GM19351 (cell line): ENCODE data around the gene CTBP1.
A peak's percentile ranks its signal among the peaks of the same experiment; 100 is the strongest.

ENCODE experiments used
- ATAC-seq: cut with Tn5 transposase; IDR thresholded peaks from one replicate; pipeline ENCODE4 v1.9.1; 2021; ENCODE audit warnings: mild to moderate bottlenecking, moderate library complexity; ENCODE audit not compliant: unreplicated experiment

CTBP1 gene

DNA sequence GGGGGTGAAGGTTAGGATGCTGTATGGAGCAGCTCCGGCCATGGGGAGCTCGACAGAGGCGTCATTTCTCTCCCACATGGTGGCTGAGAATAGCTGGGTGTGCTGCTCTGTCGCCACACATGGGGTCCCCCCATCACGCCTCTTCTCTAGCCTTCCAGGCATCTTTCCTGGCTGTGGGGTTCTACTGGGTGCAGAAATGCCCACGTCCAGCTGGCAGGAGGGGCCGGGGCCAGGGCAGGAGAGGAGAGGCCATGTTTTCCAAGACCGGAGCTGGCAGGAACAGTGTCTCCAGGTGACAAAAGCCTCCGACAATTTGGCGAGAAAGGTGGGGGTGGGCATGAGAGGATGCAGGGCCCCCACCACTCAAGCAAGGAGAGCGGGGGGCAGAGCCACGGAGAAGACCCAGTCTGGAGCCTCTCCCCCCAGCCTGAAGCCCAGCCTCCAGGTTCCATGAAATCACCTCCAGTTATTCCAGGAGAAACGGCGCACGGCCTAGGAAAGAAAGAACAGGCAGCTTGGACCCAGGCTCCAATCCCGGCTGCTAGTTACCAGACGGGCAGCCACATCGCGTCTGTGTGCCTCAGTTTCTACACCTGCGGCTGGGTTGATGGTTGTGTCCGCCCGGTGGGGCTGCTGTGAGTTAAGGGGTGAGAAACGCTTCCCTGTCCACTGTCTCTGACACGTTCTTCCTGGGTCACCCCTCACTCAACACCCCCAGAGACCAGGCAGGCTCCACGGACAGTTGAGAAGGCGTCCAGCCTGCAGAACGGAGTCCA is 49.2 kb downstream of the CTBP1 start:
- no peak for ATAC-seq

- no peak for ATAC-seq
Observed at GRCh38 chr4:1198098-1198844, 50.7 kb downstream of the CTBP1 start.

DNA sequence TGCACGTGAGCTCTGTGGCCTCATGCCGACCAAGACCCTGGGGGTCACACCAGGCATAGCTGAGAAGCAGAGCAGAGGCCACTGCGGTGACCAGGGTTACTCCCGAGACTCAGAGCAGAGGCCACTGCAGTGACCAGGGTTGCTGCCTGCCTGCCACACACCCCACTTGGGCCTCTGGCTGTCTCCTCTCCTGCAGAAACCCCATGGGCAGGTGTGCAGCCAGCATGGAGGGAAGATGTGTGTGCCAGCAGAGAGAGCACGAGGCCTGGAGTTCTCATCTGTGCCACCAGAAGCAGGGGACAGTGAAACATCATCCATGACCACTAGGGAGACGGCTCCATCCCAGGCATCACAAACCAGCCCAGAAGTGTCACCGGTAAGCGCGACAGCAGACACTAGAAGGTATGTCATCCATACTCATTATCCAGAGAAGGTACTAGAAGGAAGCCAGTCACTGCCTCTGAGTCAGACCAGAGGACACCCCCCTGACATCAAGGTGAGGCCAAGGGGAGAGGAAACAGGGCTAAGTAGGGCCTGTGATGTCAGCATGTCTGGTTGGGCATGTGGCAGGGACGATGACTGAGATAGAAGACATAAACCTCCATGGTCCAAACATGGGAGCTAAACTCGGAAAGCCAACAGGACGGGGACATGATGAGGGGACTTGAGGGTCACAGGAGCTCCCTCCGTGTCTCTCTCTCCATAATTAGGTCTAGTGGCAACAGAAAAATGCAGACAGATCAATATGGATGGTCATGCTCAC is 52.3 kb downstream of the CTBP1 start:
- no peak for ATAC-seq

DNA sequence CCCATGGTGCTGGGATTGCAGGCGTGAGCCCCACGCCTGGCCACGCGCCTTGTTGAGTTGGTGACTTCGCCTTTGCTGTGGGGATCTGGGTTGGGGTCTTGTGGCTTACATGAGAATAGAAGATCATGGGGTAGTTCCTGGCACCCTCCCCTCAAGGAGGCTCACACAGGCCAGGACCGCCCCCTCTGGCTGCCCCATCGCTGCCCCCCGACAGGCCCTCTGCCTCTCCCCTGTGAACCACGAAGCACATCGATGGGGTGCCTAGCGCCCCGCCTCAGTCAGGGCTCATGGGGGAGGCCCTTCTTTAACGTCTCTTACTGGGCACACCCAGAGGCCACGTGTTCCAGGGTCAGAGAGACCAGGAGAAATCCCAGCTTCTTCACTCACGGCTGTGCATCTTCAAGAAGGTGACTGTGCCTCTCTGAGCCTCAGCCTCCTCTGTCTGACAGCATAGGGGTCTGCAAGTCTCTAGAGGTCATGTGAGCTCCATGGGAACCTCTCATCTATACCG is 53.0 kb downstream of the CTBP1 start:
- no peak for ATAC-seq

- ATAC-seq = no peak
Observed at GRCh38 chr4:1195109-1195671, 53.7 kb downstream of the CTBP1 start.

- ATAC-seq = no peak
Observed at GRCh38 chr4:1194010-1194900, 54.7 kb downstream of the CTBP1 start.

DNA sequence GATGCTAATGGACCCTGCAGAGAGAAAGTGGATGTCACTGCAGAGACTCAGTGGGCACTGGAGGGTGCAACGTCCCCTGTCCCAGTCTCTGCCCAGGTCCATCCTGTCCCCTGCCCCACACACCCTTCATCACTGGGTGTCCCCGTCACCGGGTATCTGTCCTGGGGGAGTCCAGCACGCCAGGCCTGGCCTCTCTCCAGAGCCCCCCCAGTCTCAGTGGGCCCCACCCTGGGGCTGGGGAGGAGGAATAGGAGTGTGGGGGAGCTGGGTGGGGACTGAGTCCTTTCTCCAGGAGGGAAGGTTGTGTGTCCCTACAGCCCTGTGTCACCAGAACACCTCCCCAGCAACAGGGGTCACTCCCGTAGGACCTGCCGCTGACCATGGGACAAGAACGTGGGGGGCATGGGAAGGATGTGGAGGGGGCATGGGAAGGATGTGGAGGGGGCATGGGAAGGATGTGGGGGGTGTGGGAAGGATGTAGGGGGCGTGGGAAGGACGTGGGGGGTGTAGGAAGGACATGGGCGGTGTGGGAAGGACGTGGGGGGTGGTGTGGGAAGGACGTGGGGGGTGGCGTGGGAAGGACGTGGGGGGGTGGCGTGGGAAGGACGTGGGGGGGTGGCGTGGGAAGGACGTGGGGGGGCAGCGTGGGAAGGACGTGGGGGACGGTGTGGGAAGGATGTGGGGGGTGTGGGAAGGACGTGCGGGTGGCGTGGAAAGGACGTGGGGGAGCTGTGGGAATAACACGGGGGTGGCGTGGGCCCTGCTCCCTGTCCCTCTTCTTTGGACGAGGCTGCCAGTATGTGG is 55.5 kb downstream of the CTBP1 start:
- no peak for ATAC-seq

- ATAC-seq = no peak
Observed at GRCh38 chr4:1192493-1193205, 56.3 kb downstream of the CTBP1 start.

DNA sequence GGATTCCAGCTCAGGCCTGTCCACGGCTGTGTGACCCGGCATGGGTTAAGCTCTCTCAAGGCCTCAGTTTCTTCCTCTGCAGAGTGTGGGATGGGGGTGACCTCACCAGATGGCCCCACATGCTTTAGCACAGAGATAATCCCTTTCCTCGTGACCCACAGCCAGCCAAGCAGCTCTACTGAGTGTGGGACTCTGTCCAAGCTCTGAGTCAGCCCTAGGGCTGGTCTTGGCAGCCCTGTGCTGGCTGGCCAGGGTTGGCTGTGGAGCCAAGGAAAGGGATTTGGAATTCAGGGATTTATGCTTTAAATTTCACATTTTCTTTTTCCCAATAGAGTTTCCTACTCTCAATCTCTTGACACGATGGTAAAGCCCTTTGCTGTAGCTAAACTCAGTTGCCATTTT is 56.8 kb downstream of the CTBP1 start:
- ATAC-seq = no peak

GRCh38 chr4:1191621-1192020 is 57.3 kb downstream of the CTBP1 start:
- ATAC-seq = no peak

DNA sequence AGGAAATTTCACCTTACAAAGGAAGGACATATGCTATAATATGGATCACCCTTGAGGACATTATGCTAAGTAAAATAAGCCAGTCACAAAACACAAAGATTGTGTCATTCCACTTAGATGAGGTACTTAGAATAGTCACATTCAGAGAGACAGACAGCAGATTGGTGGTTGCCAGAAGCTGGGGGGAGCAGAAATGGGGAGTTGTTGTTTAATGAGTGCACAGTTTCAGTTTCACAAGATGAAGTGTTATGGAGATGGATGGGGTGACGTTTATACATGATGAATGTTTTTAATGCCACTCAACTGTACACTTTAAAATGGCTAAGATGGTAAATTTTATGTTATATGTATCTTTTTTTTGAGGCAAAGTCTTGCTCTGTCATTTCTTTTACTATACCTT is 61.7 kb downstream of the CTBP1 start:
- peak; percentile 72 for ATAC-seq

GRCh38 chr4:1183985-1184773 is 64.8 kb downstream of the CTBP1 start:
- ATAC-seq = peak; percentile 75

GRCh38 chr4:1182313-1182712 is 66.6 kb downstream of the CTBP1 start:
- ATAC-seq = no peak

DNA sequence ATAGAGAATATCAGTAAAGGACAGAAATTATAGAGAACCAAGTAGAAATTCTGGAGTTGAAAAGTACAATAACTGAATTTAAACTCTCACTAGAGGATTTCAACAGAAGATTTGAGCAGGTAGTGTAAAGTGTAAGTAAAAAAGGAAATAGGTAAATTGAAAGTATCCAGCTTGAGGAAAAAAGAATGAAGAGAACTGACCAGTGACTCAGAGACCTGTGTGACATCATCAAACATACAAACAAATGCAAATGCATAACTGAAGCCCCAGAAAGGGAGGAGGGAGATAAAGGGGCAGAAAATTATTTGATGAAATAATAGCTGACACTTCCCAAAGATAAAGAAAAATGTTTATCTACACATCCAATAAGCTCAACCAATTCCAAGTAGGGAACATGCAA is 68.3 kb downstream of the CTBP1 start:
- ATAC-seq = no peak

- ATAC-seq = no peak
Observed at GRCh38 chr4:1179976-1180375, 69.0 kb downstream of the CTBP1 start.

GRCh38 chr4:1179089-1179441 is 69.9 kb downstream of the CTBP1 start:
- ATAC-seq = no peak

GRCh38 chr4:1178300-1179088 is 70.4 kb downstream of the CTBP1 start:
- no peak for ATAC-seq
